ENCODE data around the gene DTD1.

DTD1 gene

GRCh38 chr20:18724788-18725464 lies 137.1 kb downstream of the DTD1 start:
- Histone ChIP-seq H3K9me3 (no peaks in the 10 kb centered on the region), H3K36me3 (no peaks in the 10 kb centered on the region; the same call in 1 of the 2 replicates), H3K4me3 (ENCODE audit: low read depth, low read length) (no peak overlapping the region), H3K4me1 (no peaks in the 10 kb centered on the region), H3K27me3 (no peaks in the 10 kb centered on the region)
- no peak for DNase-seq
- no peak for TF ChIP-seq CTCF (IDR thresholded peaks at IDR 0.05; ENCODE audit: low read depth, low read length)

DNA sequence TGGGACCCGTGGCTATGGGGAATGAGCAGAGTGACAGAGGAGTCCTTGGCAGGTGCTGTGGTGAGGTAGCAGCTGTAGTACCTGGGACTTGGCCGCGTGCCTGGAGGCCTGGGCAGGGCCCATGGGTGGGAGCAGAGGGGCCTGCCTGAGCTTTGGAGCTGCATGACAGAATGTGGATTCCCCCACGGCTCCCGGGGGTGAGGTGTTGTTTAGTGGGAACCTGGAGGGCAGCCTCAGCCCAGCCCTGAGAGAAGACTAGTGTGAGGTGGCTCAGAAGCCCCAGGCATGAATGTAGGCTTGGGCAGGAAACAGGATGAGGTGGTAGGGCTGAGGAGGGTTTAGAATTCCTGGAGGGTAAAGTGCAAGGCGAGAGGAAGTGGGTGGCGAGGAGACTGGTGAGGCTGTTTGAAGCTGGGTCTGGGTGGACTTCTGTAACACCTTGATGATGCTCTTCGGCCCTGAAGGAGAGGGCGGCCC lies 139.2 kb downstream of the DTD1 start:
- DNase-seq, result no peak
- H3K9me3 ChIP-seq, result no peaks in the 10 kb centered on the region
- no peak for TF ChIP-seq CTCF (IDR thresholded peaks at IDR 0.05; ENCODE audit: low read depth, low read length)
- no peaks in the 10 kb centered on the region for H3K36me3 ChIP-seq
- no peaks in the 10 kb centered on the region for H3K27me3 ChIP-seq
- H3K4me3 ChIP-seq (ENCODE audit: low read depth, low read length), result no peak overlapping the region
- H3K4me1 ChIP-seq, result no peaks in the 10 kb centered on the region

DNA sequence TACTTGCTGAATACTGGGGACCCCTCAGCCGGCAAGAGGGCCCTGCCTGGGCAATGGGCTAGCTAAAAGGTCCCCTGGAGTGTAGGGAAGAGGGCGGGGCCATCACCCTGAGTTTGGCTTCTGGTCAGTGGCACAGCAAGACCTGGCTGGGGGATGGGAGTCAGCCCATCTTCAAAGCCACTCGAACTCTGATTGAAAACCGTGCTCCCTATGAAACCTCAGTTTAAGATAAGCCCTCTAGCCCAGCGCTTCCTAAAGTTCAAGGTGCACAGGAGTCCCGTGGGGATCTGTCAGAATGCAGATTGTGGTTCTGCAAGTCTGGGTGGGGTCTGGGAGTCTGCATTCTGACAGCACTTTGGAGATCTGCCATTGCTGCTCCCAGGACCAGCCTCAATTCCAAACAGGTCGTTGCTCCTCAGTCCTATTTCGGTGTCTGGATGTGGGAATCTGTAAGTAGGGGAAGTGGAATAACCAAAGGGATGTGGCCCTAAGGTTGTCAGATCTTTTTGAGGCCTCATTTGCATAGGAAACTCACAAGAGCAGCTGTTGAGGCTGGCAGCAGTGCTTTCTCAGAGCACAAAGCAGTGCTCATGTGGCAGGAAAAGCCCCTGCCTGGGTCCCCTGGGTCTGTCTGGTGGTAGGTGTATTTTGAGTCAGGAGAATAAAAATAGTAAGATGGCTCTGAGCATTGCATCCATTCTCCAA lies 140.5 kb downstream of the DTD1 start:
- no peak for DNase-seq
- Histone ChIP-seq H3K4me3 (ENCODE audit: low read depth, low read length) (no peak overlapping the region), H3K9me3 (no peaks in the 10 kb centered on the region), H3K4me1 (no peaks in the 10 kb centered on the region), H3K27me3 (no peaks in the 10 kb centered on the region), H3K36me3 (no peaks in the 10 kb centered on the region)
- TF ChIP-seq CTCF (IDR thresholded peaks at IDR 0.05; ENCODE audit: low read depth, low read length), result no peak

DNA sequence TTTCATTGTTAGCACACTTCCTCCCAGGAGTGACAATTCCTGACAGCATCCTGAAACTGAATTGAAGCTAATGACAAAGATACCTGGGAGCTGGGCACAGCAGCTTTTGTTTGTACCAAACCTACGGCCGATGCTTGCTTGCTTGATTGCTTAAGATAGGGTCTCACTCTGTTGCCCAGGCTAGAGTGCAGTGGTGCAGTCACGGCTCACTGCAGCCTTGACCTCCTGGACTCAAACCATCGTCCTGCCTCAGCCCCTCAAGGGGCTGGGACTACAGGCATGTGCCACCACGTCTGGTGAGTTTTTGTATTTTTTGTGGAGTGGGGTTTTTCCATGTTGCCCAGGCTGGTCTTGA lies 141.0 kb downstream of the DTD1 start:
- Histone ChIP-seq H3K27me3 (no peaks in the 10 kb centered on the region), H3K9me3 (no peaks in the 10 kb centered on the region), H3K4me1 (no peaks in the 10 kb centered on the region), H3K4me3 (ENCODE audit: low read depth, low read length) (no peak overlapping the region), H3K36me3 (no peaks in the 10 kb centered on the region)
- DNase-seq, result no peak
- TF ChIP-seq CTCF (IDR thresholded peaks at IDR 0.05; ENCODE audit: low read depth, low read length), result no peak

- TF ChIP-seq CTCF (IDR thresholded peaks at IDR 0.05; ENCODE audit: low read depth, low read length), result no peak
- H3K4me1 ChIP-seq, result no peaks in the 10 kb centered on the region; the same call in 1 of the 2 replicates
Measured at GRCh38 chr20:18729231-18729825, 141.5 kb downstream of the DTD1 start.

GRCh38 chr20:18731940-18732339 lies 144.1 kb downstream of the DTD1 start:
- Histone ChIP-seq H3K4me1 (no peaks in the 10 kb centered on the region; the same call in 1 of the 2 replicates), H3K4me3 (ENCODE audit: low read depth, low read length) (no peak overlapping the region), H3K36me3 (no peaks in the 10 kb centered on the region), H3K9me3 (no peaks in the 10 kb centered on the region), H3K27me3 (no peaks in the 10 kb centered on the region)
- no peak for DNase-seq
- no peak for TF ChIP-seq CTCF (IDR thresholded peaks at IDR 0.05; ENCODE audit: low read depth, low read length)

More at GRCh38 chr20:18729231-18729825, 141.5 kb downstream of the DTD1 start:
- Histone ChIP-seq H3K4me3 (ENCODE audit: low read depth, low read length) (no peak overlapping the region), H3K9me3 (no peaks in the 10 kb centered on the region), H3K36me3 (no peaks in the 10 kb centered on the region), H3K27me3 (no peaks in the 10 kb centered on the region)
- no peak for DNase-seq

Data from BE2C (cell line).